K562 (cell line): ENCODE measurements around the gene LYG2. TPM values are rescaled to one million over a fixed set of nuclear protein-coding genes. Genes with fewer than 3 reads are reported as not detected.
A peak's percentile ranks its signal among the peaks of the same experiment; 100 is the strongest.

Experiments used
- ATAC-seq: fragments of 200-7000 bp; cut with Tn5 transposase; 3 replicates; pipeline ENCODE4 v1.9.1; 2020; ENCODE audit warnings: moderate library complexity
- BruUV-seq: library from RNA; stranded (reverse); fragments of 400-500 nt; replicated peaks from 2 replicates; lab custom pipeline; 2021; lab: Mats Ljungman, UMichigan
- CTCF ChIA-PET: fragments of 300-600 bp; formaldehyde crosslinking; extraction: SDS; loops from one replicate; lab custom pipeline; 2021; ENCODE audit warnings: low intra/inter-chr PET ratio; lab: Yijun Ruan, JAX
- POLR2A ChIA-PET: fragments of 300-600, 350-650 bp; sonication (Branson Sonifier 250); formaldehyde crosslinking; extraction: SDS; loops from one replicate; lab custom pipeline; 2021; ENCODE audit warnings: antibody characterized with exemption, inconsistent platforms; lab: Yijun Ruan, JAX
- DNase-seq, 4 experiments: peaks; one replicate each; pipeline versions ENCODE4 v3.0.0 to v3.0.0-alpha.2; 2011 to 2018; ENCODE audit warnings: low spot score in 3 of 4, mixed read lengths in 3 of 4; ENCODE audit errors: extremely low read depth in 1 of 4
- FAIRE-seq: peaks from 2 replicates; lab custom pipeline; 2011; peaks lifted over from hg19 to GRCh38; lab: Jason Lieb, UNC
- H2AFZ ChIP-seq: 2 replicates; pipeline ENCODE4 v1.6.0; 2011; ENCODE audit warnings: low read depth, low read length, control low read depth, inconsistent platforms
- H3K27ac ChIP-seq: fragments of 200-600 bp; 3 replicates; pipeline ENCODE4 v1.8.0; 2011; ENCODE audit warnings: low read depth, mild to moderate bottlenecking, control low read depth, inconsistent platforms, low read length, moderate library complexity, mixed read lengths; ENCODE audit errors: extremely low read depth
- H3K27me3 ChIP-seq, 2 experiments: fragments of 300-600 bp in 1 of 2; 2 replicates in 1 of 2; 3 replicates in 1 of 2; pipeline versions ENCODE4 v1.6.0 to v1.8.0; 2011; ENCODE audit warnings: inconsistent platforms in 2 of 2, low read length in 2 of 2, mild to moderate bottlenecking in 1 of 2, mixed read lengths in 1 of 2, moderate library complexity in 1 of 2; ENCODE audit not compliant: control insufficient read depth in 2 of 2, insufficient read depth in 2 of 2
- H3K36me3 ChIP-seq: fragments of 300-600 bp; 3 replicates; pipeline ENCODE4 v1.8.0; 2011; ENCODE audit warnings: mild to moderate bottlenecking, low read length, inconsistent platforms; ENCODE audit not compliant: control insufficient read depth, insufficient read depth
- H3K4me1 ChIP-seq, 2 experiments: fragments of 200-600 bp in 1 of 2; replicated peaks in 1 of 2; 2 replicates in 1 of 2; 3 replicates in 1 of 2; pipeline versions ENCODE4 v1.5.1 to v1.8.0; 2011; ENCODE audit warnings: inconsistent platforms in 2 of 2, low read length in 2 of 2, mild to moderate bottlenecking in 1 of 2, mixed read lengths in 1 of 2, moderate library complexity in 1 of 2; ENCODE audit not compliant: control insufficient read depth in 2 of 2, insufficient read depth in 2 of 2
- H3K4me2 ChIP-seq: 2 replicates; pipeline ENCODE4 v1.6.1; 2011; ENCODE audit warnings: low read length, control low read depth, inconsistent platforms, mixed read lengths; ENCODE audit not compliant: insufficient read depth
- H3K4me3 ChIP-seq: fragments of 200-600 bp; sonication (generic), shearing (Covaris generic); 2 replicates; pipeline ENCODE4 v1.5.1; 2016; ENCODE audit warnings: control low read depth, inconsistent platforms
- H3K79me2 ChIP-seq: fragments of 200-600 bp; 3 replicates; pipeline ENCODE4 v1.8.0; 2011; ENCODE audit warnings: low read length, inconsistent platforms; ENCODE audit not compliant: control insufficient read depth, insufficient read depth
- H3K9ac ChIP-seq, 2 experiments: 2 replicates each; pipeline versions ENCODE4 v1.6.0 to v1.6.1; 2011; ENCODE audit warnings: low read depth in 2 of 2, low read length in 2 of 2, control low read depth in 1 of 2, inconsistent platforms in 1 of 2, mild to moderate bottlenecking in 1 of 2, mixed read lengths in 1 of 2; ENCODE audit not compliant: insufficient read depth in 1 of 2
- H3K9me1 ChIP-seq: one replicate; pipeline ENCODE4 v1.6.0; 2011; ENCODE audit warnings: inconsistent platforms, mild to moderate bottlenecking, low read length, moderate library complexity; ENCODE audit not compliant: control insufficient read depth, insufficient read depth
- H3K9me3 ChIP-seq: replicated peaks from 2 replicates; pipeline ENCODE4 v1.5.1; 2011; ENCODE audit warnings: low read depth, low read length, inconsistent platforms; ENCODE audit not compliant: control insufficient read depth, insufficient read depth
- H4K20me1 ChIP-seq: replicated peaks from 2 replicates; pipeline ENCODE4 v1.6.1; 2011; ENCODE audit warnings: low read length, inconsistent platforms, mixed read lengths; ENCODE audit not compliant: control insufficient read depth, insufficient read depth
- C11orf30 ChIP-seq: fragments of 450-650 bp; IDR thresholded peaks from 2 replicates; pipeline ENCODE4 v1.6.1; 2016; ENCODE audit warnings: low read depth, mild to moderate bottlenecking
- PCBP1 ChIP-seq: fragments of 200-400 bp; formaldehyde crosslinking; IDR thresholded peaks from 2 replicates; pipeline ENCODE4 v1.6.1; 2018; ENCODE audit warnings: mild to moderate bottlenecking, low read depth, low read length; ENCODE audit not compliant: poor library complexity, severe bottlenecking
- PHB2 ChIP-seq: fragments of 450-650 bp; IDR thresholded peaks from 2 replicates; pipeline ENCODE4 v1.6.1; 2017; ENCODE audit warnings: low read depth
- PURB ChIP-seq: sonication (generic); formaldehyde crosslinking; IDR thresholded peaks from 2 replicates; pipeline ENCODE4 v1.9.0; 2021; ENCODE audit warnings: low read depth, mild to moderate bottlenecking, missing genetic modification reagents
- RERE ChIP-seq: sonication (generic); formaldehyde crosslinking; IDR thresholded peaks from 2 replicates; pipeline ENCODE4 v1.8.0; 2023; ENCODE audit warnings: missing genetic modification reagents, mild to moderate bottlenecking, borderline replicate concordance
- SREBF2 ChIP-seq: sonication (generic); formaldehyde crosslinking; IDR thresholded peaks from 2 replicates; pipeline ENCODE4 v1.4.0; 2020; ENCODE audit warnings: mild to moderate bottlenecking, missing genetic modification reagents
- ZNF3 ChIP-seq: fragments of 250-450 bp; sonication (Bioruptor Pico); IDR thresholded peaks from 2 replicates; pipeline ENCODE4 v1.5.0; 2021; ENCODE audit warnings: mild to moderate bottlenecking, moderate library complexity
- ZNF316 ChIP-seq: fragments of 450-650 bp; IDR thresholded peaks from 2 replicates; pipeline ENCODE4 v1.6.1; 2016
- WGBS: fragments of 100-300 bp; shearing (Covaris generic); methylation state at CpG from one replicate; pipeline ENCODE4 v1.1.6; 2016; ENCODE audit warnings: low coverage, mixed read lengths; ENCODE audit not compliant: insufficient coverage; ENCODE audit errors: missing lambda C conversion rate; 5-methylcytosine and 5-hydroxymethylcytosine counted together
- in situ Hi-C: fragments of 300-500 bp; cut with MboI; formaldehyde crosslinking; loops from 4 replicates; pipeline ENCODE4 v1.15.0; 2018; ENCODE audit warnings: inconsistent platforms, mixed read lengths
- intact Hi-C: fragments of 100-400 bp; cut with micrococcal nuclease; formaldehyde crosslinking; loops from 2 replicates; pipeline ENCODE4 v1.14.2; 2022
- polyA plus RNA-seq, 8 experiments: library from polyadenylated mRNA; depleted of rRNA in 4 of 8; stranded (reverse) in 5 of 8; unstranded in 3 of 8; fragments of >200 nt; fragmentation: Nextera tagmentation in 2 of 8; fragmentation: Illumina TruSeq in 1 of 8; extraction: Ambion mirVana in 2 of 8; extraction: Trizol in 1 of 8; gene quantifications; 2 replicates each; pipeline versions ENCODE4 v1.2.1 to v1.2.3, GENCODE V29; 2011 to 2014; ENCODE audit warnings: inconsistent platforms in 1 of 8, missing spikeins in 1 of 8
- total RNA-seq, 7 experiments: library from RNA; depleted of rRNA in 6 of 7; stranded (reverse); fragments of >200 nt in 6 of 7; fragmentation: Illumina TruSeq in 2 of 7; extraction: Trizol in 2 of 7; gene quantifications; 2 replicates each; pipeline versions ENCODE4 v1.2.1 to v1.2.3, GENCODE V29; 2011 to 2021; ENCODE audit warnings: low replicate concordance in 1 of 7
- TF ChIP-seq, protein P1 (sequence below): fragments of 450-650 bp; formaldehyde crosslinking; IDR thresholded peaks from 2 replicates; pipeline ENCODE4 v1.4.0; 2022; ENCODE audit warnings: missing genetic modification characterization

The LYG2 gene
- total and polyA plus RNA-seq, 9 of the 15 experiments (the other 6 are each of a cell fraction or from before 2014, with no cell fraction given) = 0.15 to 0.21 (median 0.17) TPM; not detected in 6

GRCh38 chr2:99256677-99257076 is 1.2 kb upstream of the LYG2 start:
- ChIA-PET CTCF (interaction anchor here (0.6 kb wide), 1 partner anchor 1025 kb away, joined by 4 read pairs; no protein-coding TSS in a partner anchor), POLR2A (no interaction called here)
- Histone ChIP-seq H3K9me1 (no peaks in the 10 kb centered on the region), H3K4me3 (no peak overlapping the region), H3K79me2 (no peaks in the 10 kb centered on the region), H3K9ac (no peak overlapping the region), H3K4me1 (no peaks in the 10 kb centered on the region), H3K27ac (no peak overlapping the region), H3K27me3 (peaks cover 0 to 9% of the 10 kb centered on the region in 2 experiments; a peak in 1 of 5 replicates), H3K36me3 (no peaks in the 10 kb centered on the region), H4K20me1 (no peaks in the 10 kb centered on the region), H3K4me2 (no peak overlapping the region), H3K9me3 (no peaks in the 10 kb centered on the region), H2AFZ (no peak overlapping the region)
- ATAC-seq (no peak), FAIRE-seq (no peak), DNase-seq (no peak)
- in situ Hi-C loops = no loop called here
- BruUV-seq = no TSS peak
- 7% methylated on average over 2 of the region's 2 CpGs for WGBS
- intact Hi-C loops = no loop called here
- TF ChIP-seq ZNF3 (CRISPR knock-in tag) = no peak

DNA sequence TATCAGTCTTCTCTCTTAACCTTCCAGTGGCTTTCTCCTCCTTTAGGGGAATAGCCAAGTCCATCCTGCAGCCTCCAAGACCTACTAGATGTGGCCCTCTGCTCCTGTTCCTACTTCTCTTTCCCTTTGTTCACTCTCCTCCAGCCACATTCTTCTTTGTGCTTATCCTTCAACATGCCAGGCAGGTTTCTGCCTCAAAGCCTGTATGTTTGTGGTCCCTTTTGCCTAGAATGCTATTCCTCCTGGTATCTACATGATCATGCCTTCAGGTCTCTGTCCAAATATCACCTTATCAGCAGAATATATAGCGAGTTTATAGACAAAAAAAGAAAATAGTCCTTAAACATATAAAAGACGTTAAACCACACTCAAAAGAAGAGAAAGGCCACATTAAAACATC is 5.5 kb downstream of the LYG2 start:
- Histone ChIP-seq H3K9ac (no peak overlapping the region), H3K79me2 (no peaks in the 10 kb centered on the region), H3K36me3 (no peaks in the 10 kb centered on the region), H2AFZ (no peak overlapping the region), H3K9me3 (no peaks in the 10 kb centered on the region), H3K4me3 (no peak overlapping the region), H3K4me1 (no peaks in the 10 kb centered on the region), H4K20me1 (no peaks in the 10 kb centered on the region), H3K27me3 (no peaks in the 10 kb centered on the region), H3K9me1 (no peaks in the 10 kb centered on the region), H3K27ac (no peak overlapping the region), H3K4me2 (no peak overlapping the region)
- peak; percentile 38; the same call in 1 of the 2 replicates for TF ChIP-seq ZNF316
- TF ChIP-seq RERE (CRISPR knock-in tag) = no peak
- TF ChIP-seq PHB2 = no peak
- TF ChIP-seq PCBP1 = no peak
- no peak for TF ChIP-seq PURB (CRISPR knock-in tag)
- 0 out of 2 replicates have a peak, but pooled peaks have one; percentile 34 for TF ChIP-seq C11orf30
- TF ChIP-seq SREBF2 (CRISPR knock-in tag) = no peak
- TF ChIP-seq, protein P1, sequence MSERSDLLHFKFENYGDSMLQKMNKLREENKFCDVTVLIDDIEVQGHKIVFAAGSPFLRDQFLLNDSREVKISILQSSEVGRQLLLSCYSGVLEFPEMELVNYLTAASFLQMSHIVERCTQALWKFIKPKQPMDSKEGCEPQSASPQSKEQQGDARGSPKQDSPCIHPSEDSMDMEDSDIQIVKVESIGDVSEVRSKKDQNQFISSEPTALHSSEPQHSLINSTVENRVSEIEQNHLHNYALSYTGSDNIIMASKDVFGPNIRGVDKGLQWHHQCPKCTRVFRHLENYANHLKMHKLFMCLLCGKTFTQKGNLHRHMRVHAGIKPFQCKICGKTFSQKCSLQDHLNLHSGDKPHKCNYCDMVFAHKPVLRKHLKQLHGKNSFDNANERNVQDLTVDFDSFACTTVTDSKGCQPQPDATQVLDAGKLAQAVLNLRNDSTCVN (CRISPR knock-in tag) = no peak
- BruUV-seq = no TSS peak
- in situ Hi-C loops = no loop called here
- FAIRE-seq = no peak
- DNase-seq = no peak
- no peak for ATAC-seq
- 3% methylated on average over 2 of the region's 2 CpGs for WGBS
- ChIA-PET POLR2A (no interaction called here), CTCF (interaction anchor here (0.6 kb wide), 1 partner anchor 126 kb away, joined by 3 read pairs; no protein-coding TSS in a partner anchor)
- intact Hi-C loops = loop anchor here (5.0 kb wide), 1 partner anchor 242 kb away; the partner anchor contains the start of gene REV1
